GM19395 (cell line): Measurements from ENCODE around the gene GALNT18.

Experiments
- ATAC-seq: cut with Tn5 transposase; IDR thresholded peaks from one replicate; pipeline ENCODE4 v1.9.1; 2021; ENCODE audit warnings: mild to moderate bottlenecking, moderate library complexity; ENCODE audit not compliant: unreplicated experiment

The GALNT18 gene

GRCh38 chr11:11441516-11441915, 180.3 kb downstream of the GALNT18 start:
- ATAC-seq, result no peak

- ATAC-seq, result no peak
Observed at GRCh38 chr11:11441091-11441490, 180.7 kb downstream of the GALNT18 start.

- no peak for ATAC-seq
Observed at GRCh38 chr11:11440144-11440543, 181.7 kb downstream of the GALNT18 start.

GRCh38 chr11:11439591-11439990, 182.2 kb downstream of the GALNT18 start:
- ATAC-seq, result no peak

- ATAC-seq, result no peak
Observed at GRCh38 chr11:11436715-11437313, 185.0 kb downstream of the GALNT18 start.

GRCh38 chr11:11435635-11436034, 186.2 kb downstream of the GALNT18 start:
- ATAC-seq, result no peak

GRCh38 chr11:11433960-11434359, 187.8 kb downstream of the GALNT18 start:
- no peak for ATAC-seq

GRCh38 chr11:11432621-11433319, 189.0 kb downstream of the GALNT18 start:
- ATAC-seq, result no peak

- ATAC-seq, result no peak
Observed at GRCh38 chr11:11430431-11430830, 191.4 kb downstream of the GALNT18 start.

GRCh38 chr11:11428714-11429113, 193.1 kb downstream of the GALNT18 start:
- no peak for ATAC-seq

GRCh38 chr11:11427542-11427941, 194.3 kb downstream of the GALNT18 start:
- no peak for ATAC-seq

GRCh38 chr11:11427140-11427539, 194.7 kb downstream of the GALNT18 start:
- no peak for ATAC-seq

GRCh38 chr11:11426226-11426952, 195.4 kb downstream of the GALNT18 start:
- no peak for ATAC-seq

- ATAC-seq, result no peak
Observed at GRCh38 chr11:11425806-11426205, 196.0 kb downstream of the GALNT18 start.

GRCh38 chr11:11424688-11425087, 197.1 kb downstream of the GALNT18 start:
- ATAC-seq, result no peak

- ATAC-seq, result no peak
Observed at GRCh38 chr11:11422411-11423128, 199.2 kb downstream of the GALNT18 start.

GRCh38 chr11:11421509-11421908, 200.3 kb downstream of the GALNT18 start:
- ATAC-seq, result no peak

- ATAC-seq, result no peak
Observed at GRCh38 chr11:11420899-11421285, 200.9 kb downstream of the GALNT18 start.

GRCh38 chr11:11420191-11420898, 201.5 kb downstream of the GALNT18 start:
- ATAC-seq, result no peak

- ATAC-seq, result no peak
Observed at GRCh38 chr11:11419747-11420146, 202.1 kb downstream of the GALNT18 start.

- ATAC-seq, result no peak
Observed at GRCh38 chr11:11416917-11417316, 204.9 kb downstream of the GALNT18 start.
